Bronchial epithelial cell (primary cell): ENCODE results near the gene ETV2. TPM values are rescaled to one million over a fixed set of nuclear protein-coding genes. Genes with fewer than 3 reads are reported as not detected.
"Not testable (repeated sequence)": the region's sequence is repeated elsewhere in the genome, so short reads cannot be mapped to it uniquely, and the experiment has no call there.

Source experiments
- DNase-seq: peaks from one replicate; pipeline ENCODE4 v3.0.0-alpha.2; 2010; ENCODE audit warnings: low read depth
- FAIRE-seq: peaks from 2 replicates; lab custom pipeline; 2011; peaks lifted over from hg19 to GRCh38; lab: Jason Lieb, UNC
- H3K27me3 ChIP-seq: 2 replicates; pipeline ENCODE4 v1.5.1; 2011; ENCODE audit warnings: low read length; ENCODE audit not compliant: control insufficient read depth, insufficient read depth
- H3K36me3 ChIP-seq: 2 replicates; pipeline ENCODE4 v1.5.1; 2011; ENCODE audit warnings: low read length; ENCODE audit not compliant: control insufficient read depth, insufficient read depth
- H3K4me3 ChIP-seq: 2 replicates; pipeline ENCODE4 v1.5.1; 2011; ENCODE audit warnings: mild to moderate bottlenecking, low read depth, low read length, control low read depth
- CTCF ChIP-seq: IDR thresholded peaks from 2 replicates; pipeline ENCODE4 v1.5.1; 2011; ENCODE audit warnings: mild to moderate bottlenecking, moderate library complexity, low read length, control low read depth, inconsistent platforms; ENCODE audit not compliant: insufficient read depth, severe bottlenecking
- total RNA-seq: library from RNA; depleted of rRNA; stranded (reverse); fragments of >200 nt; gene quantifications from 2 replicates; pipeline ENCODE4 v1.2.1, GENCODE V29; 2014

The ETV2 gene
- under 0.01 and 0.38 TPM in 2 replicates for total RNA-seq

GRCh38 chr19:35641515-35642151 lies at the start of gene ETV2:
ETV2 (plus strand) TSS chr19:35641745; CDS start chr19:35642461, 716 bp downstream.
- H3K27me3 ChIP-seq: no peaks in the 10 kb centered on the region
- DNase-seq (peak; percentile 25), FAIRE-seq (no peak)
- no peak for TF ChIP-seq CTCF
- peaks cover 6% of the 10 kb centered on the region for H3K36me3 ChIP-seq
- no peak within 1 kb of the TSS for H3K4me3 ChIP-seq

- TF ChIP-seq CTCF: peak; percentile 74
- peak; percentile 56 for DNase-seq
- Histone ChIP-seq H3K4me3 (no peak overlapping the region), H3K27me3 (no peaks in the 10 kb centered on the region), H3K36me3 (no peaks in the 10 kb centered on the region)
- FAIRE-seq: no peak
These were observed 49.3 kb upstream of the ETV2 start for GRCh38 chr19:35592226-35592625.

GRCh38 chr19:35595026-35595425 lies 46.5 kb upstream of the ETV2 start:
- not testable (repeated sequence) for FAIRE-seq, DNase-seq, H3K36me3 ChIP-seq

GRCh38 chr19:35595928-35596327 lies 45.6 kb upstream of the ETV2 start:
- TF ChIP-seq CTCF: no peak
- DNase-seq: no peak
- Histone ChIP-seq H3K27me3 (no peaks in the 10 kb centered on the region), H3K4me3 (no peak overlapping the region), H3K36me3 (no peaks in the 10 kb centered on the region)
- no peak for FAIRE-seq

More at GRCh38 chr19:35595026-35595425, 46.5 kb upstream of the ETV2 start:
- not testable (repeated sequence) for H3K4me3 ChIP-seq, H3K27me3 ChIP-seq

GRCh38 chr19:35596366-35596999 lies 45.1 kb upstream of the ETV2 start:
- Histone ChIP-seq H3K36me3 (no peaks in the 10 kb centered on the region), H3K4me3 (no peak overlapping the region), H3K27me3 (no peaks in the 10 kb centered on the region)
- no peak for FAIRE-seq
- no peak for DNase-seq
- no peak for TF ChIP-seq CTCF

- no peak for FAIRE-seq
- H3K36me3 ChIP-seq: no peaks in the 10 kb centered on the region
- no peak for TF ChIP-seq CTCF
These were observed 39.6 kb upstream of the ETV2 start for GRCh38 chr19:35601971-35602370.

GRCh38 chr19:35604436-35604835 lies 37.1 kb upstream of the ETV2 start:
- DNase-seq, FAIRE-seq, H3K36me3 ChIP-seq, H3K27me3 ChIP-seq, H3K4me3 ChIP-seq: not testable (repeated sequence)

More at GRCh38 chr19:35601971-35602370, 39.6 kb upstream of the ETV2 start:
- DNase-seq: no peak
- Histone ChIP-seq H3K4me3 (no peak overlapping the region), H3K27me3 (no peaks in the 10 kb centered on the region)

- DNase-seq, FAIRE-seq: not testable (repeated sequence)
These were observed 34.4 kb upstream of the ETV2 start for GRCh38 chr19:35607170-35607569.

More at GRCh38 chr19:35607170-35607569, 34.4 kb upstream of the ETV2 start:
- H3K36me3 ChIP-seq, H3K27me3 ChIP-seq, H3K4me3 ChIP-seq: not testable (repeated sequence)
